Endothelial cell of umbilical vein (primary cell): ENCODE measurements around the gene CSH2. TPM values are rescaled to one million over a fixed set of nuclear protein-coding genes. Genes with fewer than 3 reads are reported as not detected.

Experiments
- BruUV-seq: library from RNA; stranded (reverse); fragments of 400-500 nt; replicated peaks from 2 replicates; lab custom pipeline; 2021; lab: Mats Ljungman, UMichigan
- CTCF ChIA-PET: fragments of 300-600, 350-600 bp; sonication (Branson Sonifier 250); formaldehyde crosslinking; loops from one replicate; lab custom pipeline; 2021; ENCODE audit warnings: antibody characterized with exemption, inconsistent platforms; lab: Charles Lee
- POLR2A ChIA-PET: fragments of 300-600, 350-600 bp; sonication (Branson Sonifier 250); formaldehyde crosslinking; loops from one replicate; lab custom pipeline; 2021; ENCODE audit warnings: antibody characterized with exemption, inconsistent platforms; lab: Charles Lee
- DNase-seq: peaks from one replicate; pipeline ENCODE4 v3.0.0-alpha.2; 2011; ENCODE audit warnings: low read depth, low spot score
- FAIRE-seq: peaks from 2 replicates; lab custom pipeline; 2011; peaks lifted over from hg19 to GRCh38; lab: Jason Lieb, UNC
- H2AFZ ChIP-seq: 2 replicates; pipeline ENCODE4 v1.6.0; 2012; ENCODE audit warnings: low read depth, low read length, control low read depth, inconsistent platforms
- H3K27ac ChIP-seq: 2 replicates; pipeline ENCODE4 v1.5.1; 2011; ENCODE audit warnings: low read depth, mild to moderate bottlenecking, control low read depth, low read length, moderate library complexity; ENCODE audit not compliant: insufficient read depth
- H3K27me3 ChIP-seq, 2 experiments: 2 replicates each; pipeline versions ENCODE4 v1.6.0 to v1.6.1; 2011; ENCODE audit warnings: low read length in 2 of 2, mixed read lengths in 1 of 2; ENCODE audit not compliant: control insufficient read depth in 2 of 2, insufficient read depth in 2 of 2
- H3K36me3 ChIP-seq, 2 experiments: 2 replicates in 1 of 2; 3 replicates in 1 of 2; pipeline ENCODE4 v1.5.1; 2011; ENCODE audit warnings: low read length in 2 of 2, mild to moderate bottlenecking in 1 of 2, moderate library complexity in 1 of 2; ENCODE audit not compliant: control insufficient read depth in 2 of 2, insufficient read depth in 2 of 2; ENCODE audit errors: extremely low read depth in 1 of 2
- H3K4me1 ChIP-seq: 3 replicates; pipeline ENCODE4 v1.5.1; 2011; ENCODE audit warnings: mild to moderate bottlenecking, low read length; ENCODE audit not compliant: control insufficient read depth, insufficient read depth; ENCODE audit errors: extremely low read depth
- H3K4me2 ChIP-seq: 2 replicates; pipeline ENCODE4 v1.6.1; 2011; ENCODE audit warnings: low read length, control low read depth, mixed read lengths; ENCODE audit not compliant: insufficient read depth
- H3K4me3 ChIP-seq, 3 experiments: fragments of 200-600 bp in 1 of 3; sonication (generic), shearing (Covaris generic) in 1 of 3; replicated peaks in 1 of 3; 2 replicates each; pipeline ENCODE4 v1.5.1; 2011 to 2016; ENCODE audit warnings: control low read depth in 3 of 3, low read length in 3 of 3, mild to moderate bottlenecking in 2 of 3, inconsistent platforms in 1 of 3, low read depth in 1 of 3, moderate library complexity in 1 of 3; ENCODE audit not compliant: insufficient read depth in 1 of 3
- H3K79me2 ChIP-seq: 2 replicates; pipeline ENCODE4 v1.6.0; 2012; ENCODE audit warnings: low read length, inconsistent platforms; ENCODE audit not compliant: control insufficient read depth, insufficient read depth
- H3K9ac ChIP-seq: replicated peaks from 2 replicates; pipeline ENCODE3; 2011; ENCODE audit warnings: low read length, control low read depth; ENCODE audit not compliant: insufficient read depth; ENCODE audit errors: extremely low read depth
- H3K9me1 ChIP-seq: replicated peaks from 3 replicates; pipeline ENCODE4 v1.6.0; 2011; ENCODE audit warnings: mild to moderate bottlenecking, low read length; ENCODE audit not compliant: control insufficient read depth, insufficient read depth; ENCODE audit errors: extremely low read depth
- H3K9me3 ChIP-seq: replicated peaks from 2 replicates; pipeline ENCODE4 v1.5.1; 2012; ENCODE audit warnings: low read length, inconsistent platforms; ENCODE audit not compliant: control insufficient read depth, insufficient read depth
- H4K20me1 ChIP-seq: replicated peaks from 2 replicates; pipeline ENCODE3; 2011; ENCODE audit warnings: mild to moderate bottlenecking, low read length; ENCODE audit not compliant: control insufficient read depth, insufficient read depth; ENCODE audit errors: extremely low read depth
- CTCF ChIP-seq, 2 donors: IDR thresholded peaks; 1 replicate in 1 of 2; 2 replicates in 1 of 2; pipeline ENCODE4 v1.5.1; 2011; ENCODE audit warnings: low read length in 2 of 2, mild to moderate bottlenecking in 2 of 2, moderate library complexity in 2 of 2, control low read depth in 1 of 2, inconsistent platforms in 1 of 2, low read depth in 1 of 2; ENCODE audit not compliant: insufficient read depth in 1 of 2; ENCODE audit errors: extremely low read depth in 1 of 2
- EZH2 ChIP-seq: IDR thresholded peaks from 2 replicates; pipeline ENCODE4 v1.6.1; 2012; ENCODE audit warnings: borderline replicate concordance, low read depth, mild to moderate bottlenecking, moderate library complexity, low read length, inconsistent platforms; ENCODE audit not compliant: severe bottlenecking
- FOS ChIP-seq: IDR thresholded peaks from 2 replicates; pipeline ENCODE4 v1.6.1; 2011; ENCODE audit warnings: mild to moderate bottlenecking, low read length, moderate library complexity, borderline replicate concordance; ENCODE audit not compliant: insufficient read depth
- GATA2 ChIP-seq: IDR thresholded peaks from 2 replicates; pipeline ENCODE4 v1.7.0; 2011; ENCODE audit warnings: low read depth, mild to moderate bottlenecking, moderate library complexity, mixed read lengths, low read length; ENCODE audit not compliant: insufficient read length, insufficient read depth
- JUN ChIP-seq: IDR thresholded peaks from 2 replicates; pipeline ENCODE4 v1.6.1; 2011; ENCODE audit warnings: borderline replicate concordance, low read depth; ENCODE audit not compliant: insufficient read length, insufficient read depth
- MAX ChIP-seq: IDR thresholded peaks from 2 replicates; pipeline ENCODE4 v1.6.1; 2011; ENCODE audit not compliant: insufficient read depth, insufficient read length
- MYC ChIP-seq: IDR thresholded peaks from one replicate; pipeline ENCODE4 v1.6.1; 2011; ENCODE audit warnings: mild to moderate bottlenecking, low read depth, low read length
- POLR2A ChIP-seq: IDR thresholded peaks from 2 replicates; pipeline ENCODE4 v1.6.1; 2012; ENCODE audit warnings: low read depth, mild to moderate bottlenecking, control low read depth, low read length
- POLR2AphosphoS5 ChIP-seq: IDR thresholded peaks from 2 replicates; pipeline ENCODE4 v1.6.1; 2012; ENCODE audit warnings: low read depth, mild to moderate bottlenecking, control low read depth, low read length, moderate library complexity; ENCODE audit not compliant: insufficient read depth
- dilution Hi-C: fragments of 300-500 bp; cut with MboI; formaldehyde crosslinking; loops from one replicate; pipeline ENCODE4 v1.15.0; 2019; ENCODE audit warnings: low sequenced_read_pairs; ENCODE audit not compliant: extremely low pct_ligation_motif_present
- intact Hi-C: fragments of 100-400 bp; cut with micrococcal nuclease; formaldehyde crosslinking; loops from one replicate; pipeline ENCODE4 v1.10.0; 2022
- polyA plus RNA-seq, 4 experiments: library from polyadenylated mRNA; depleted of rRNA in 3 of 4; stranded (reverse) in 3 of 4; unstranded in 1 of 4; fragments of >200 nt; gene quantifications; 2 replicates each; pipeline versions ENCODE4 v1.2.1 to v1.2.3, GENCODE V29; 2011 to 2012; ENCODE audit warnings: missing spikeins in 1 of 4
- total RNA-seq: library from RNA; stranded (reverse); gene quantifications from 2 replicates; pipeline ENCODE4 v1.2.3, GENCODE V29; 2021

Gene CSH2
- total and polyA plus RNA-seq, 2 donors (not counting 3 experiments of a cell fraction or from before 2014, with no cell fraction given), result not detected

GRCh38 chr17:63832455-63832854 lies 41.0 kb downstream of the CSH2 start:
- DNase-seq (no peak), FAIRE-seq (no peak)
- Histone ChIP-seq H4K20me1 (no peaks in the 10 kb centered on the region), H3K27ac (no peak overlapping the region), H3K9ac (no peak overlapping the region), H3K9me1 (no peaks in the 10 kb centered on the region), H3K36me3 (peaks cover 29 to 58% of the 10 kb centered on the region in 2 experiments), H2AFZ (no peak overlapping the region), H3K79me2 (peaks cover 25% of the 10 kb centered on the region), H3K27me3 (no peaks in the 10 kb centered on the region), H3K4me3 (no peak overlapping the region), H3K4me2 (no peak overlapping the region), H3K9me3 (no peaks in the 10 kb centered on the region), H3K4me1 (peaks cover 12% of the 10 kb centered on the region)
- dilution Hi-C loops, result no loop called here
- ChIA-PET CTCF (interaction anchor here (1.0 kb wide), 1 partner anchor 16 kb away, joined by 6 read pairs; no protein-coding TSS in a partner anchor), POLR2A (interaction anchor here (0.5 kb wide), 1 partner anchor 18 kb away, joined by 3 read pairs; no protein-coding TSS in a partner anchor)
- intact Hi-C loops, result no loop called here
- BruUV-seq, result no TSS peak
- no peak for TF ChIP-seq EZH2
- peak; percentile 5 for TF ChIP-seq POLR2A
- no peak for TF ChIP-seq FOS

GRCh38 chr17:63832014-63832413 lies 41.5 kb downstream of the CSH2 start:
- TF ChIP-seq CTCF (IDR thresholded peaks at IDR 0.05; ENCODE audit: extremely low read depth in 1 of 2, insufficient read depth in 1 of 2, low read depth in 1 of 2, low read length in 2 of 2) (no peak), POLR2A (no peak), GATA2 (no peak), POLR2AphosphoS5 (no peak), JUN (no peak), EZH2 (no peak), MAX (no peak), FOS (no peak), MYC (no peak)
- peaks cover 29 to 58% of the 10 kb centered on the region in 2 experiments for H3K36me3 ChIP-seq
- ChIA-PET CTCF (interaction anchor here (1.0 to 1.6 kb wide), 2 partner anchors 17 to 29 kb away, joined by 3 to 6 read pairs; no protein-coding TSS in a partner anchor), POLR2A (interaction anchor here (0.5 kb wide), 1 partner anchor 17 kb away, joined by 3 read pairs; no protein-coding TSS in a partner anchor)
- no peaks in the 10 kb centered on the region for H3K9me3 ChIP-seq
- H3K79me2 ChIP-seq, result peaks cover 25% of the 10 kb centered on the region
- FAIRE-seq (no peak), DNase-seq (no peak)
- no peak overlapping the region for H2AFZ ChIP-seq
- H3K9me1 ChIP-seq, result no peaks in the 10 kb centered on the region
- H3K4me3 ChIP-seq, result no peak overlapping the region
- BruUV-seq, result no TSS peak
- no peak overlapping the region for H3K27ac ChIP-seq
- dilution Hi-C loops, result no loop called here
- intact Hi-C loops, result no loop called here
- peaks cover 12% of the 10 kb centered on the region for H3K4me1 ChIP-seq
- H4K20me1 ChIP-seq, result no peaks in the 10 kb centered on the region
- no peak overlapping the region for H3K4me2 ChIP-seq
- H3K9ac ChIP-seq, result no peak overlapping the region
- no peaks in the 10 kb centered on the region for H3K27me3 ChIP-seq
